Testis (tissue), 3 donors: ENCODE results near the gene TMEM86A. TPM values are rescaled to one million over a fixed set of nuclear protein-coding genes. Genes with fewer than 3 reads are reported as not detected.
"Not testable (repeated sequence)": the region's sequence is repeated elsewhere in the genome, so short reads cannot be mapped to it uniquely, and the experiment has no call there.

ENCODE experiments used
- DNase-seq: peaks from one replicate; pipeline ENCODE4 v3.0.0-alpha.2; 2019
- H3K27ac ChIP-seq, 2 donors: fragments of 200-600 bp; sonication (generic); one replicate each; pipeline ENCODE4 v1.5.1; 2019
- H3K27me3 ChIP-seq: fragments of 200-600 bp; sonication (generic); one replicate; pipeline ENCODE4 v1.5.1; 2019
- H3K36me3 ChIP-seq: fragments of 200-600 bp; sonication (generic); one replicate; pipeline ENCODE4 v1.5.1; 2017; ENCODE audit warnings: low read depth; ENCODE audit errors: missing control alignments
- H3K4me1 ChIP-seq: fragments of 200-600 bp; sonication (generic); one replicate; pipeline ENCODE4 v1.5.1; 2019
- H3K4me3 ChIP-seq, 2 donors: fragments of 200-600 bp; sonication (generic); one replicate each; pipeline ENCODE4 v1.5.1; 2017 to 2019
- H3K9me3 ChIP-seq: fragments of 200-600 bp; sonication (generic); one replicate; pipeline ENCODE4 v1.5.1; 2017
- CTCF ChIP-seq, 3 experiments: fragments of 450-650 bp in 2 of 3; fragments of 200-600 bp in 1 of 3; sonication (generic) in 1 of 3; IDR thresholded peaks; one replicate each; pipeline ENCODE4 v1.5.1; 2016 to 2019; ENCODE audit warnings: antibody characterized with exemption in 3 of 3, mild to moderate bottlenecking in 2 of 3, moderate library complexity in 1 of 3
- POLR2A ChIP-seq: fragments of 450-650 bp; IDR thresholded peaks from one replicate; pipeline ENCODE4 v1.6.1; 2017; ENCODE audit warnings: antibody characterized with exemption, mild to moderate bottlenecking, moderate library complexity
- WGBS, 2 donors: methylation state at CpG; one replicate each; pipeline ENCODE4 v1.1.5; 2018; 5-methylcytosine and 5-hydroxymethylcytosine counted together
- intact Hi-C: fragments of 100-400 bp; cut with DNase I; formaldehyde crosslinking; loops from one replicate; pipeline ENCODE4 v1.15.1; 2023; ENCODE audit warnings: low total_unique reads
- polyA plus RNA-seq: library from polyadenylated mRNA; stranded (reverse); fragments of 350-450 nt; fragmentation: Illumina TruSeq; extraction: RNeasy Lipid Tissue Mini Kit (QIAGEN cat#74804); gene quantifications from one replicate; pipeline ENCODE4 v1.2.3, GENCODE V29; 2014; ENCODE audit warnings: low read depth, low replicate concordance; ENCODE audit not compliant: insufficient read depth
- total RNA-seq, 2 donors: library from RNA; depleted of rRNA; stranded (reverse); fragments of >200 nt; gene quantifications; one replicate each; pipeline ENCODE4 v1.2.3, GENCODE V29; 2016

Gene TMEM86A
- total and polyA plus RNA-seq, 3 donors from 2014 or later, result 5.8 to 8.3 (median 6.1) TPM

DNA sequence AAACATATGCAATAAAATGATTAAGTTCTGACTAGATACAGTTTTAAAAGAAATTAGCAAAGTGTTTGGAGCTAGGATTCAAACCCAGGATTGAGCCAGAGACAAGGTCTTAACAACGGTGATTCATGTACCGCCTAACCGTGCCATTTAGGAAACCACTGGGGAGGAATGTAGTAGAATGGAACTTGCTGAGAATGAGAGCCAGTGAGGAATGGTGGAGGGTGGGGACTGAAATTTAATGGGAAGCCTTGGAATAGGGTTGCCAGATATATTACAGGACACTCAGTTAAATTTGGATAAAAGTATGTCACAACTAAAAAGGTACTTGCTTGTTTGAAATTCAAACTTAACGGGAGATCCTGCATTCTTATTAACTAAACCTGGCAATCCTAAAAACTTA is 30.4 kb upstream of the TMEM86A start:
- intact Hi-C loops, result no loop called here
- Histone ChIP-seq H3K4me1 (no peaks in the 10 kb centered on the region), H3K27ac (no peak overlapping the region), H3K4me3 (no peak overlapping the region), H3K27me3 (no peaks in the 10 kb centered on the region), H3K36me3 (no peaks in the 10 kb centered on the region), H3K9me3 (no peaks in the 10 kb centered on the region)
- DNase-seq, result no peak
- no peak for TF ChIP-seq POLR2A
- no peak for TF ChIP-seq CTCF (IDR thresholded peaks at IDR 0.05)
- 88 to 89% methylated on average over 4 of the region's 4 CpGs for WGBS, 2 donors

GRCh38 chr11:18669219-18669596 is 29.4 kb upstream of the TMEM86A start:
- Histone ChIP-seq H3K4me3 (no peak overlapping the region), H3K36me3 (no peaks in the 10 kb centered on the region), H3K4me1 (no peaks in the 10 kb centered on the region), H3K27ac (no peak overlapping the region), H3K9me3 (no peaks in the 10 kb centered on the region), H3K27me3 (no peaks in the 10 kb centered on the region)
- intact Hi-C loops, result no loop called here
- DNase-seq, result no peak
- WGBS, 2 donors, result 40 to 54% methylated on average over 2 of the region's 2 CpGs
- no peak for TF ChIP-seq POLR2A
- TF ChIP-seq CTCF (IDR thresholded peaks at IDR 0.05), result no peak

- TF ChIP-seq POLR2A (no peak), CTCF (IDR thresholded peaks at IDR 0.05) (no peak)
- no peak for DNase-seq
- no peaks in the 10 kb centered on the region for H3K27me3 ChIP-seq
- intact Hi-C loops, result no loop called here
- no peaks in the 10 kb centered on the region for H3K4me1 ChIP-seq
- WGBS, 2 donors, result 69 to 74% methylated on average over 4 of the region's 4 CpGs
- no peak overlapping the region for H3K27ac ChIP-seq
- no peak overlapping the region for H3K4me3 ChIP-seq
- no peaks in the 10 kb centered on the region for H3K36me3 ChIP-seq
- H3K9me3 ChIP-seq, result no peaks in the 10 kb centered on the region
Observed at GRCh38 chr11:18669711-18670110, 28.9 kb upstream of the TMEM86A start.

GRCh38 chr11:18671246-18671645 is 27.3 kb upstream of the TMEM86A start:
- no peaks in the 10 kb centered on the region for H3K27me3 ChIP-seq
- no peaks in the 10 kb centered on the region for H3K36me3 ChIP-seq
- intact Hi-C loops, result no loop called here
- 84 to 92% methylated on average over 2 of the region's 2 CpGs for WGBS, 2 donors
- H3K4me3 ChIP-seq, result no peak overlapping the region
- DNase-seq, result no peak
- H3K9me3 ChIP-seq, result no peaks in the 10 kb centered on the region
- no peak for TF ChIP-seq CTCF (IDR thresholded peaks at IDR 0.05)
- TF ChIP-seq POLR2A, result no peak
- H3K27ac ChIP-seq, result no peak overlapping the region
- H3K4me1 ChIP-seq, result no peaks in the 10 kb centered on the region

DNA sequence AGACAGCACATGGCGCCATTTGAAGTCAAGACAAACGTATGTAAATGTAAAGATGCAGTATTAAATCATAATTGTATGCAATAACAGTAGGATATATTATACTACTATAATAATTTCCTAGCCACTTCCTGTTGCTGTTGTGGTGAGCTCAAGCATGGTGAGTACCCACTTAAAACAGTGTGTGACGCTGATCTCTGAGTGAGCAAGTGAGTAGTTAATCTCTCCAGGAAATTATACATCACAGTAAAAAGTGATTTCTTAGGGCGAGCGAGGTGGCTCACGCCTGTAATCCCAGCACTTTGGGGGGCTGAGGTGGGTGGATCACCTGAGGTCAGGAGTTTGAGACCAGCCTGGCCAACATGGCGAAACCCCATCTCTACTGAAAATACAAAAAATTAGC is 26.4 kb upstream of the TMEM86A start:
- H3K4me3 ChIP-seq, result not testable (repeated sequence)
- 86 to 89% methylated on average over 7 of the region's 7 CpGs for WGBS, 2 donors

More for the DNA sequence above, 26.4 kb upstream of the TMEM86A start:
- intact Hi-C loops, H3K9me3 ChIP-seq, DNase-seq, H3K27me3 ChIP-seq, H3K4me1 ChIP-seq, H3K27ac ChIP-seq, H3K36me3 ChIP-seq: not testable (repeated sequence)
